Loucy (cell line): Measurements from ENCODE around the gene PPP1R3A.

Experiments
- H2AFZ ChIP-seq: fragments of 200-600 bp; sonication (generic); 2 replicates; pipeline ENCODE4 v1.6.0; 2016; ENCODE audit warnings: antibody characterized with exemption, mild to moderate bottlenecking, low read length, moderate library complexity
- H3F3A ChIP-seq: fragments of 200-600 bp; 2 replicates; pipeline ENCODE4 v1.6.0; 2016; ENCODE audit warnings: antibody characterized with exemption, low read depth, mild to moderate bottlenecking
- H3K27me3 ChIP-seq: fragments of 200-600 bp; sonication (generic); 2 replicates; pipeline ENCODE4 v1.6.1; 2014; ENCODE audit warnings: low read length, mild to moderate bottlenecking; ENCODE audit not compliant: insufficient read depth, poor library complexity, severe bottlenecking
- H3K36me3 ChIP-seq: fragments of 200-600 bp; sonication (generic); 2 replicates; pipeline ENCODE4 v1.6.1; 2016; ENCODE audit warnings: low read length; ENCODE audit not compliant: insufficient read depth
- H3K4me1 ChIP-seq: fragments of 200-600 bp; sonication (generic); 2 replicates; pipeline ENCODE4 v1.5.1; 2014; ENCODE audit warnings: low read length, mild to moderate bottlenecking; ENCODE audit not compliant: insufficient read depth, poor library complexity, severe bottlenecking
- H3K4me2 ChIP-seq: fragments of 200-600 bp; sonication (generic); 2 replicates; pipeline ENCODE4 v1.6.0; 2014; ENCODE audit warnings: antibody characterized with exemption, low read length, low read depth, mild to moderate bottlenecking; ENCODE audit not compliant: poor library complexity, severe bottlenecking
- H3K4me3 ChIP-seq: fragments of 200-600 bp; sonication (generic); 2 replicates; pipeline ENCODE4 v1.5.1; 2014; ENCODE audit warnings: low read length, mild to moderate bottlenecking, mixed read lengths; ENCODE audit not compliant: poor library complexity, severe bottlenecking
- H3K79me2 ChIP-seq: fragments of 200-600 bp; sonication (generic); 2 replicates; pipeline ENCODE4 v1.6.1; 2014; ENCODE audit warnings: low read length; ENCODE audit not compliant: insufficient read depth
- H3K9ac ChIP-seq: fragments of 200-600 bp; sonication (generic); 2 replicates; pipeline ENCODE4 v1.6.0; 2014; ENCODE audit warnings: mild to moderate bottlenecking, low read depth, low read length, moderate library complexity; ENCODE audit not compliant: poor library complexity, severe bottlenecking
- H3K9me2 ChIP-seq: fragments of 200-600 bp; sonication (generic); replicated peaks from 2 replicates; pipeline ENCODE4 v1.6.1; 2016; ENCODE audit warnings: low read depth, low read length, mixed read lengths
- H3K9me3 ChIP-seq: fragments of 200-600 bp; sonication (generic); 2 replicates; pipeline ENCODE4 v1.6.1; 2014; ENCODE audit warnings: mild to moderate bottlenecking, antibody characterized with exemption, low read length, low read depth; ENCODE audit not compliant: insufficient read depth
- H4K20me1 ChIP-seq: fragments of 200-600 bp; sonication (generic); 2 replicates; pipeline ENCODE4 v1.6.0; 2014; ENCODE audit warnings: antibody characterized with exemption, low read length, mild to moderate bottlenecking; ENCODE audit not compliant: insufficient read depth, poor library complexity, severe bottlenecking
- EZH2phosphoT487 ChIP-seq: fragments of 200-600 bp; IDR thresholded peaks from 2 replicates; pipeline ENCODE4 v1.6.1; 2018; ENCODE audit warnings: antibody characterized with exemption, mild to moderate bottlenecking, moderate library complexity, borderline replicate concordance
- TF ChIP-seq, protein P1 (sequence below): fragments of 200-600 bp; sonication (generic); conservative IDR thresholded peaks from 2 replicates; pipeline ENCODE4 v1.5.1; 2014; ENCODE audit warnings: mild to moderate bottlenecking, antibody characterized with exemption, low read length

Gene PPP1R3A

GRCh38 chr7:113922049-113922448 lies 3.2 kb upstream of the PPP1R3A start:
- Histone ChIP-seq H3K79me2 (no peaks in the 10 kb centered on the region), H3K9me2 (no peaks in the 10 kb centered on the region), H4K20me1 (no peaks in the 10 kb centered on the region), H3K27me3 (no peaks in the 10 kb centered on the region), H3K36me3 (no peaks in the 10 kb centered on the region), H2AFZ (no peak overlapping the region), H3K4me2 (no peak overlapping the region), H3K9ac (no peak overlapping the region), H3K9me3 (no peaks in the 10 kb centered on the region), H3K4me1 (no peaks in the 10 kb centered on the region), H3K4me3 (no peak overlapping the region), H3F3A (no peaks in the 10 kb centered on the region)
- TF ChIP-seq EZH2phosphoT487 = no peak
- TF ChIP-seq, protein P1, sequence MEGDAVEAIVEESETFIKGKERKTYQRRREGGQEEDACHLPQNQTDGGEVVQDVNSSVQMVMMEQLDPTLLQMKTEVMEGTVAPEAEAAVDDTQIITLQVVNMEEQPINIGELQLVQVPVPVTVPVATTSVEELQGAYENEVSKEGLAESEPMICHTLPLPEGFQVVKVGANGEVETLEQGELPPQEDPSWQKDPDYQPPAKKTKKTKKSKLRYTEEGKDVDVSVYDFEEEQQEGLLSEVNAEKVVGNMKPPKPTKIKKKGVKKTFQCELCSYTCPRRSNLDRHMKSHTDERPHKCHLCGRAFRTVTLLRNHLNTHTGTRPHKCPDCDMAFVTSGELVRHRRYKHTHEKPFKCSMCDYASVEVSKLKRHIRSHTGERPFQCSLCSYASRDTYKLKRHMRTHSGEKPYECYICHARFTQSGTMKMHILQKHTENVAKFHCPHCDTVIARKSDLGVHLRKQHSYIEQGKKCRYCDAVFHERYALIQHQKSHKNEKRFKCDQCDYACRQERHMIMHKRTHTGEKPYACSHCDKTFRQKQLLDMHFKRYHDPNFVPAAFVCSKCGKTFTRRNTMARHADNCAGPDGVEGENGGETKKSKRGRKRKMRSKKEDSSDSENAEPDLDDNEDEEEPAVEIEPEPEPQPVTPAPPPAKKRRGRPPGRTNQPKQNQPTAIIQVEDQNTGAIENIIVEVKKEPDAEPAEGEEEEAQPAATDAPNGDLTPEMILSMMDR = no peak

- no peaks in the 10 kb centered on the region for H3K9me2 ChIP-seq
- no peaks in the 10 kb centered on the region for H4K20me1 ChIP-seq
- no peaks in the 10 kb centered on the region for H3K27me3 ChIP-seq
- H3K4me1 ChIP-seq = no peaks in the 10 kb centered on the region
- no peaks in the 10 kb centered on the region for H3K79me2 ChIP-seq
- H3K9ac ChIP-seq = no peak overlapping the region
- no peak for TF ChIP-seq EZH2phosphoT487
- TF ChIP-seq, protein P1 = no peak
- no peak overlapping the region for H3K4me3 ChIP-seq
- H3K9me3 ChIP-seq = no peaks in the 10 kb centered on the region
- no peaks in the 10 kb centered on the region for H3F3A ChIP-seq
- no peak overlapping the region for H3K4me2 ChIP-seq
- H3K36me3 ChIP-seq = no peaks in the 10 kb centered on the region
- H2AFZ ChIP-seq = no peak overlapping the region
These were observed 2.6 kb upstream of the PPP1R3A start for GRCh38 chr7:113921363-113921762.

DNA sequence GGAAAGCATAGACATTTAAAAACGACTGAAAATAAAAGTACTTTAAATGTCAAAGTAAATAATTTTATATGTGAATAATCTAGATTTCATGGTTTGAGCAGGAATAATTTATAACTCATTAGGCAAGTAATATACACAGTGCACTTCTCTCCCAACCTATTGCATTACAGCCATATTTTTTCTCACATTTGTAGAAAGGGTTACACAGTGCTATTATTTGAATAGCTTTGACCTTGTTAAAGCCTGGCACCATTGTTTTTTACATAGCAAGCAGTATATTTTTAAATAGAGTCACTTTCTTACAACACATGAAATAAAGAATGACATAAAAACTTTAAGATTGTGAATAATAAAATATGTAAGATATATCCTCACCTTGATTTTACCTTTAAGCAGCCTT lies 969 bp downstream of the PPP1R3A start:
- Histone ChIP-seq H3K27me3 (no peaks in the 10 kb centered on the region), H3K4me2 (no peak overlapping the region), H2AFZ (no peak overlapping the region), H3K79me2 (no peaks in the 10 kb centered on the region), H3K9me3 (no peaks in the 10 kb centered on the region), H3K9me2 (no peaks in the 10 kb centered on the region), H4K20me1 (no peaks in the 10 kb centered on the region), H3K4me1 (no peaks in the 10 kb centered on the region), H3K4me3 (no peak overlapping the region), H3K9ac (no peak overlapping the region), H3F3A (no peaks in the 10 kb centered on the region), H3K36me3 (no peaks in the 10 kb centered on the region)
- TF ChIP-seq EZH2phosphoT487 = no peak
- TF ChIP-seq, protein P1 = no peak
